ENCODE measurements around the gene INTS6.

The INTS6 gene

GRCh38 chr13:51346397-51346796, 106.4 kb downstream of the INTS6 start:
- DNase-seq (ENCODE audit: low read depth): no peak

DNA sequence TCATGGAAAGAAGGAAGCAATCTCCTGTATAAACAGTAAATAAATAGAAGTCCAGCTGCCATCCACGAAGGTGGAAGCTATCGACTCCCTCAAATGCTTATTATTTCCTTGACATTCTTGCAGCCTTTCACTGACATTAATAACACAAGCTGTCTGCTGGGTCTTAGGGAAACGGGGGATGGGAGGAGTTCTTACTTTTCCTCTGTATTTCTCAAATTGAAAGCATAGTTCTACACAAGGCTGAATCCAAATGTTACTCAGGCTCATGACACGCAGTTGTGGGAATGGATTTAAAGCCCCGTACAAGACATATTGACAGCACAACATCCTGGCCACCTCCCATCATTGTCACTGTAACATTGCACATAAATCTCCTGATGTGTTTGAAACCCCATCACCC, 109.4 kb downstream of the INTS6 start:
- no peak for DNase-seq (ENCODE audit: low read depth)

- no peak for DNase-seq (ENCODE audit: low read depth)
Measured at GRCh38 chr13:51342706-51343105, 110.1 kb downstream of the INTS6 start.

DNA sequence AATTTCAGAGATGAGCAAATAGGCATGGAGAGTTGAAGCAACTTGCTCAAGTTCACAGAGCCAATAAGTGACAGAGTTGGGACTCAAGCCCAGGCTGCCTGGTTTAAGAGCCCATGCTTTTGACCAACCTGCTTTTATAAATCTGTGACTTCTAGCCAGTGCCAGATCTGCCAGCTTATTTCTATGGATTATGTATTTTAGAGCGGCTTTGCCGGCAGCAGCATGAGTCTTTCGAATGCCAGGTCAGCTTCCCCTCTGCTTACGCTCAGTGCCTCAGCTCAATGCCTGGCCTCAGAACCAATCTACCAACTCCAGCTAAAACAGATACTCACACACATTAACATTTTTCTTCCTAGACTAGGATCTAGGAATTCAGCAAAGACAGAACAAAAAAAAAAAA, 111.0 kb downstream of the INTS6 start:
- no peak for DNase-seq (ENCODE audit: low read depth)

DNA sequence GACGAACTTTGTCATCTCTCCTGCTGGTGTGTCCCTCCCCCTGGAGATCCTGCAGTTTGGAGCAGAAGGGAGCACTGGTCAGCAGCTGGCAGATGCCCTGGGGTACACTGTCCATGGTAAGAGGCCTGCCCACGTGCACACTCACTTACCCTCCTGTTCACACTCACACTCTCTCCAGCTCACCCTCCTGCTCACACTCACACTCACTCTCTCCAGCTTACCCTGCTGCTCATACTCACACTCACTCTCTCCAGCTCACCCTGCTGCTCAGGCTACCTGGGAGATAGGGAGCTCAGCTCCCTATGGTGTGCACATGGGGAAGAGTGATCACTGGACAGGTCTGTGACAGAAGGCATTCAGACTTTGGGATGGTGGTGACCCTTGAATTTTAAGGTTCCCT, 111.6 kb downstream of the INTS6 start:
- DNase-seq (ENCODE audit: low read depth): no peak

- DNase-seq (ENCODE audit: low read depth): no peak
Measured at GRCh38 chr13:51339952-51340732, 112.7 kb downstream of the INTS6 start.

DNA sequence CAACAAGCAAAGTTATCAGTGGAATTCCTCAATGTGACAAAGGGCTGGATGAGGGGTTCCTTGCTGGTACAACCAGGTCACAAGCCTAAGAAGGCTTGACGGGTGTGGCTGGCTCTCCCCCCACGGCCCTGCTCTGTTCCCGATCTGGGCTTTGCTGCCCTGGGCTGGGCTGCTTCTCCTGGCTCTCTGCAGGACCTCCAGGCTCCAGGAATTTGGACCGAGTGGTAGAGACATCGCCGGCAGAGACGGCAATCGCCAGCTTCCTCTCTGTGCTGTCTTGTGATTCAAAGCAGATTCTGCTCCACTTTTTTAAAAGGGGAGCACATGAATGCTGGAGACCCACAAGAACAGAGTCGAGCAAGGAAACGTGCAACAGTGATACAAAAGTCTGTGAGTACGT, 113.5 kb downstream of the INTS6 start, which contains the start of gene SERPINE3:
TSS of gene SERPINE3 (plus strand) at position 338 of the 400 bp plus-strand sequence. CDS start 1,401 bp downstream, outside the sequence.
- DNase-seq (ENCODE audit: low read depth): no peak

GRCh38 chr13:51336746-51337145, 116.1 kb downstream of the INTS6 start:
- no peak for DNase-seq (ENCODE audit: low read depth)

- no peak for DNase-seq (ENCODE audit: low read depth)
Measured at GRCh38 chr13:51333826-51334225, 119.0 kb downstream of the INTS6 start.

- no peak for DNase-seq (ENCODE audit: low read depth)
Measured at GRCh38 chr13:51333421-51333820, 119.4 kb downstream of the INTS6 start.

- no peak for DNase-seq (ENCODE audit: low read depth)
Measured at GRCh38 chr13:51332566-51333361, 120.1 kb downstream of the INTS6 start.

GRCh38 chr13:51331354-51331861, 121.4 kb downstream of the INTS6 start:
- DNase-seq (ENCODE audit: low read depth): no peak

- DNase-seq (ENCODE audit: low read depth): no peak
Measured at GRCh38 chr13:51330791-51331190, 122.0 kb downstream of the INTS6 start.

- no peak for DNase-seq (ENCODE audit: low read depth)
Measured at GRCh38 chr13:51329606-51330005, 123.2 kb downstream of the INTS6 start.

- DNase-seq (ENCODE audit: low read depth): no peak
Measured at GRCh38 chr13:51328488-51328887, 124.3 kb downstream of the INTS6 start.

DNA sequence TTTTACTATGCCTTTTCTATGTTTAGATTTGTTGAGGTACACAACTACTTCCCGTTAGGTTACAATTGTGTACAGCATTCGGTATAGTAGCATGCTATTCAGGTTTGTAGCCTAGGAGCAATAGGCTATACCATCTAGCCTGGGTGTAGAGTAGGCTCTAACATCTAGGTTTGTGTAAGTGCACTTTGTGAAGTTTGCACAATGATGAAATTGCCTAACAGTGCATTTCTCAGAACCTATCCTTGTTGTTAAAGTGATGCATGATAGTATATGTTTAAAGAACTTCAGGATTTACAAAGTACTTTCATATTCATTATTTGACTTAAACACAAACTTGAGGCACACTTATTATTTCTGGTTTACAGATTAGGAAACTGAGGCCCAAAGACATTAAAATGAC, 124.9 kb downstream of the INTS6 start:
- no peak for DNase-seq (ENCODE audit: low read depth)

DNA sequence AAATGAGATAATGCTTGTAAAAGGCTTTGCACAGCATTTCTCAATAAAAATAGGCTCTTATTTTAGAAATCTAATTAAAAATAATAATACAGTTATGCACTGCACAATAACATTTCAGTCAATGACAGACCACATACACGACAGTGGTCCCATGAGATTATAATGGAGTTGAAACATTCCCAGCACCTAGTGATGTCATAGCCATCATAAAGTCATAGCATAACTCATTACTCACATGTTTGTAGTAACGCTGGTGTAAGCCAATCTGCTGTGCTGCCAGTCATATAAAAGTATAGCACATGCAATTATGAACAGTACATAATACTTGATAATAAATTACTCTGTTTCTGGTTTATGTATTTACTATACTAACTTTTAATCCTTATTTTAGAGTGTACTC, 126.1 kb downstream of the INTS6 start:
- no peak for DNase-seq (ENCODE audit: low read depth)

DNA sequence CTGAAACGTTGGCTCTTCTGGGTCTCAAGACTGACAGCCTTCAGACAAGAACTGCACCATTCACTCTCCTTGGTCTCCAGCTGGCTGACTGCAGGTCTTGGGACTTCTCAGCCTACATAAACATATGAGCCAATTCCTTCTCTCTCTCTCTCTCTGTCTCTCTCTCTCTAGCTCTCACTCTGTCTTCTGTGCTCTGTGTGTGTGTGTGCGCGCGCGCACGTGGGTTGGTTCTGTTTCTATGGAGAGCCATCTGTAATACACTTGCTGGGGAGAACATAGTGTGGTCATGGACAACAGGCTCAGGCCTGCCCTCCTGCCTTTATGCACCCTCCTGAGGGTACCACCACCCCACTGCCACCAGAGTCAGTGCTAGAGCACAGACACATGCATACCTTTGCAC, 127.0 kb downstream of the INTS6 start:
- DNase-seq (ENCODE audit: low read depth): no peak

- DNase-seq (ENCODE audit: low read depth): no peak
Measured at GRCh38 chr13:51324714-51325420, 128.0 kb downstream of the INTS6 start.

- no peak for DNase-seq (ENCODE audit: low read depth)
Measured at GRCh38 chr13:51323824-51324511, 128.9 kb downstream of the INTS6 start.

GRCh38 chr13:51322826-51323225, 130.0 kb downstream of the INTS6 start:
- no peak for DNase-seq (ENCODE audit: low read depth)

GRCh38 chr13:51321836-51322235, 131.0 kb downstream of the INTS6 start:
- no peak for DNase-seq (ENCODE audit: low read depth)

Measured in T follicular helper cell (primary cell).